Left hindlimb (tissue), 1 donor: ENCODE data around the gene FAM20C.
A peak's percentile ranks its signal among the peaks of the same experiment; 100 is the strongest.

Experiments
- DNase-seq: peaks from one replicate; pipeline ENCODE4 v3.0.0-alpha.2; 2018

Gene FAM20C

DNA sequence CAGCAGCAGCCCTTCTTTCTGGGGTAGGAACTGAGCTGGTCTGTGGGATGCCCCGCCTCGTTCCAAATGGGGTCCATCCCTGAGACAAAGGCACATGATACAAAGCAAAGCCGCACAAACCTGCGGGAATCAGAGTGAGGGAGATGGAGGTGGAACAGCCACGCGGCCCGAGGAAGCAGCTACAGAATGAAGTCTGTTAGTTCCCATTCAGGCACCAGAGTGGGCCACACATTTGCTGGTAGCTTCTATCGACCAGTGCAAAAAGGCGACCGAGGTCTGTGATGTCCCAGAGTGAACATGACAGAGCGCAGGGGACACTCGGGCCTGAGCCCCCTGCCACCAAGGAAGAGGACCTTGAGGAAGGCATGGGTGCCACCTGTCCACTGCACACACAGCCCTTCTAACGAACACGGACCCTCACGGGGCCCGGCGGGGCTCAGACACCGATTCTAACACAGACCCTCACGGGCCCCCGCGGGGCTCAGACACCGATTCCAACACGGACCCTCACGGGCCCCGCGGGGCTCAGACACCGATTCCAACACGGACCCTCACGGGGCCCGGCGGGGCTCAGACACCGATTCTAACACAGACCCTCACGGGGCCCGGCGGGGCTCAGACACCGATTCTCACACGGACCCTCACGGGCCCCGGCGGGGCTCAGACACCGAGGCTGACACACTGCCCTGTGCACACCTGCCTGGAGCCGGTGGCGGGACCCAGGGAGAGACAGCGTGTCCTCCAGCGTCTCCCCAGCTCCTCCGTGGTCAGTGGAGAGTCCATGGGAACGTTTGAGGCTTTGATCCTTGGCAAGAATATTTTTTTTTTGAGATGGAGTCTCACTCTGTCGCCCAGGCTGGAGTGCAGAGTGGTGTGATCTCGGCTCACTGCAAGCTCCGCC is 32.8 kb upstream of the FAM20C start:
- DNase-seq = no peak

DNA sequence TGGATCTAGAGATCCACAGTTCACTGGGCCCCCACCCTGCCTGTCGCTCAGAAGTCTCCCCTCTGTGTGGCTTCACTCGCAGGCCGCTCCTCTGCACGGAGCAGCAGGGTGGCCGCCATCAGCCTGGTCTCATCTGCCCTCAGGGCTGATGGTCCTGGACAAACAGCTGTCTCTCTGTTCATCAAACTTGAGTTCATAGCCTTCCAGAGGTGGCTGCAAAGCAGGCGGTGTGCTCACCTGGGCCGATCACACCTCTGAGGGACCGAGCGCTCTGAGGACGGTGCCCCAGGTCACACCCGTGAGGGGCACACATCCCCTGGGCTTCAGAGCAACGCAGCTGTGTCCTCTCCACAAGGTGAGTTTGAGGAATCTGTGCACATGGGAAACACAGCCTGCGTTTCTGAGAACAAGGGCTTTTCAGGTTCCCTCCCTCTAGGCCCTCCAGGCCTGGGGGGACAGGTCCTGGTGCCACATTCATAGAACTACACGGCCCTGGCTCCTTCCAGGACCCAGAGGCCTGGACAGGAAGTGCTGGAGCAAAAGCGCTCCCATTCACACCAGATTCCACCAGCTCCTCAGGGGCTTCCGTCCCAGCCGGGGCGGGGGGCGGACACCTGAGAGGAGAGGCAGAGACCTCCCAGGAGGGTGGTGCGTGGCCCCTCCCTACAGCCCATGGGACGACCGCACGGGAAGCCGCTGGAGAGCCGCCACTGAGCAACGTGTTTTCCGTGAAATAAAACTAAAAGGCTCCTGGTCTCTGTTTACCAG is 31.2 kb upstream of the FAM20C start:
- peak; percentile 15 for DNase-seq

DNA sequence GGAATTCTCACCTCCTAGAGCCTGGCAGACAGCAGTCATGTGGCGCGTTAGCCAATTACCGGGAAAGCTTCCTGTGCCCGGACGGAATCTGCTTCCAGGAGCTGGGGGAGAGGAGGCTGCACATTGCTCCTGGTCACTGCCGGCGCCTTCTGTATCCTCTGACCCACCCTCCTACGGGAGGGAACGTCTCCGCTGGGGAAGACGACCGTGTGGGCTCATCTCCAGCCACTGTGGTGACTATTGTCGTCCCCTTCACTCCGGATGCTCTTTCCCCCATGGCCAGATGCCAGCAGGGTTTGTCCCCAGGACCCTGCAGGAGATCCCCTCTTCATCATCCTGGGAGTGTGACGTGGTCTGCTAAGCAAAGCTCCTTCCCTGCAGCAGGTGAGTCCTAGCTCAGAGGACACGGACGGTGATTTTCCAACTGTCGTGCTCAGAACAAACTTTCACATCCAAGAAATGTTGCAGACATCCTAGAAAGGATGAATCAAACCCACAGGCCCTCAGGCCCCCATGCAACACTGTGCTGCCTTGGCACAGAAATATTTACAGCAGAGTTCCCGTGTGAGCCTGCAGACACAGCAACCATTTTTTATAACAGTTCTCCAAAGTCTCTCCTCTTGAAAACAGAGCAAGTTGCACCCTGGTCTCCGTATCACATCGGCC is 29.6 kb upstream of the FAM20C start:
- DNase-seq = peak; percentile 40

DNA sequence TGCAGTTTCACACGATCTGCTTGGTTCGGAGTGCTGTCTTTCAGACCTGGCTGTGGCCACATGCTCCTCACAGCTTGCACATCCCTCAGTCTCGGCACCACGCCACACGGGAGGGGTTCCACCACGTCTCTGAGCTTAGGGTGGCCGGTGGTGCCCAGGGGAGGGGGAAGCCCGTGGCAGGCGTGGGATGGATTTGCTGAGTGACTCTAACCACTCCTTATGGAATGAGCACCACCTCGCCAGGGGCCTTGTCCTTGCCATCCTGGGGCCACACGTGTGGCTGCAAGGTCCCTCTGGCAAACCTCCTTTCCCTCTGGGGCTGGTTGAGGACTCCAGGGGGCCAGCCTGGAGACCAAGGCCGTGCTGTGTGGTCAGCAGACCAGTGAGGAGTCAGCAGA is 29.1 kb upstream of the FAM20C start:
- DNase-seq = peak; percentile 34

DNA sequence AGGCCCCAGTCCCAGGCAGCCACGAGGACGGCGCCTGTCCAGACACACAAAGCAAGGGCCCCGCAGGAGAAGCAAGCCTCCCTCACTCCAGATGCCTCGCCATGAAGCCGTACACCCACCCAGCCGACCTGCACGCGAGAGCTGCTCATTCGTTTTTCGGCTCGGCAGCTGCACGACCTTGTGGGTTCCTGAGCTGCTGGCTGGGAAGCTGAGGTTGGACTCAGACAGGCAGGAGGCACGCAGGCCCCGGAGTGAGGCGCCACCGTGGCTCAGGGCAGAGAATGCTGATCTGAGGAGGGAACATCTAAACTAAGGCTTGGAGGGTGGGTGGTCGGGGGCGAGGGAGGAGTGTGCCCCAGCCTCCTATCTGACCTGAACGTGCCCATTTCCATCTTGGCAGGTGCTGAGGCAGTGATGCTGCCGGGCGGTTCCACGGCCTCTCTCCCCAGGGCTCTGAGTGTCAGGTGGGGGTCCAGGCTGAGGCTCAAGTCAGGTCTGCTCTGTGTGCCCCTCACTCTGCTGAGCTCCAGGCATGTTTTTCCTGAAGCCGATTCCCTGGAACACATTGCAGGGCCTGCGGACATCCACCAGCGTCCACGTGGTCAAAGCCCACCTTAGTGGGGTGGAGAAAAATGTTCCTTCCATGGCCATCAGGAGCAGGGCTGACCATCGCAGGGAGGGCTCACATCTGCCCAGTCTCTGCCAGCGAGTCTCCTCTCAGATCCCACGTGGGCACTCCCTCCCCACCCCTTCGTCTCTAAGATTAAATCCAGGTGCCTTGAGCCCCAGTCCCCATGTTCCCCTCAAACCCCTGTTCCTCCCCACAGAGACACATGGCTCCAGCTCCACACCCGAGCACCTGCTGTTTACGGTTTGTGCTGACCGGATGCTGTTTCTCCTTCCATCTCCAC is 28.1 kb upstream of the FAM20C start:
- DNase-seq = no peak

DNA sequence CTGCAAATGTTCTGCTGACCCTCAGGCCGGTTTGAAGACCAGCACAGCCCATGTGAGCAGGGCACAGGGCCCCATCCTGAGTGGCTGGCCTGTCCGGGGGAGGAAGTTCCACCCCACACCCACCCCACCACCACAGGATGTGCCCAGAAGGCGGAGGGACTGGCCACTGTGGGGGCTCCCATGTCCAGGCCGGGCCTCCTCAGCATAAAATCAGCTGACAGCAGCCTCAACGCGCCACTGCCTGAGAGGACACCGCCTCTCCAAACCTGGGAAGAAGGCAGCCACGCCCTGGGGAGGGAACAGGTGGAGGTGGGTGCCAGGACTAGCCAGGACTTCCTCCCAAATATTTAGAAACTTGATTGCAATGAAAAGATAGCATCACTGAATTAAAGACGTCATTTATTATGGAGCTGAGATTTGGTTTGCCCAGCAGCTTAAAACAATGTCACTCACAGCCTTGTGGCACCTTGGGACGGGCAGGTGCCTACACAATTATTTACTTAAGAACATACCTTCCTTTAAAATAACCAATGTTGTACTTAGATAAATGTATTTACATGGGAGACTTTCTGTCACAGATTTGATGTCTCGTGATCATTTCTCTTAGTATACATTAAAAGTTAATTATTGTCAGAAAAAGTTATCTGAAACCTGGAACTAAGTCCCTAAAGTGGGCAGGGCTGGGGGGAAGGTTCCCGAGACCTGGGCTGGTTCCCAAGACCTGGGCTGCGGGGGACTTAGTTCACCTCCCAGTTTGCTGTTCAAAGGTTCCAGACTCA is 27.3 kb upstream of the FAM20C start:
- peak; percentile 31 for DNase-seq

DNA sequence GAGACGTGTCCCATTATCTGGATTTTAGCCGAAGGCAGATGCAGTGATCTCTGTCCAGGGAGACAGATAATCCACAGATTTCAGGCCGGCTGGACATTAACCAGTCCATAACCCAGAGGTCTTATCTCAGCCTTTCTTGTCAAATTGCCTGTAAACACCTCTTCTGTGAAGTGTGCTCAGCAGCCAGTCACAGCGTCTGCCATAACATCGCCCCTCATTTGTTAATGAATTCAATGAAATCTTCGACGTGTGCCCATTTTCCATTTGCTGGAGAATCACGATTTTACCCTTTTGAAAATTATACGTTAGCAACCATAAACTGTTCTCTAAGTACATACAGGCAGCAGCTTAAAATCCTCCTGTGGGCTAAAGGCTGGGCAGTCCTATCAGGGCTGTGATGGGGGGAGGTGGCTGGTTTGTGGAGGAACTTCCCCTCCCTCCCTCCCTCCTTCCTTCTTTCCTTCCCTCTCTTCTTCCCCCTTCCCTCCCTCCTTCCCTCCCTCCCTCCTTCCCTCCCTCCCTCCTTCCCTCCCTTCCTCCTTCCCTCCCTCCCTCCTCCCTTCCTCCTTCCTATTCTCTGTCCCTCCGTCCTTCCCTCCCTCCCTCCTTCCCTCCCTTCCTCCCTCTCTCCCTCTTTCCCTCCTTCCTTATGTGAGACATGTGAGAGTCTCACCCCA is 26.6 kb upstream of the FAM20C start:
- DNase-seq = no peak

DNA sequence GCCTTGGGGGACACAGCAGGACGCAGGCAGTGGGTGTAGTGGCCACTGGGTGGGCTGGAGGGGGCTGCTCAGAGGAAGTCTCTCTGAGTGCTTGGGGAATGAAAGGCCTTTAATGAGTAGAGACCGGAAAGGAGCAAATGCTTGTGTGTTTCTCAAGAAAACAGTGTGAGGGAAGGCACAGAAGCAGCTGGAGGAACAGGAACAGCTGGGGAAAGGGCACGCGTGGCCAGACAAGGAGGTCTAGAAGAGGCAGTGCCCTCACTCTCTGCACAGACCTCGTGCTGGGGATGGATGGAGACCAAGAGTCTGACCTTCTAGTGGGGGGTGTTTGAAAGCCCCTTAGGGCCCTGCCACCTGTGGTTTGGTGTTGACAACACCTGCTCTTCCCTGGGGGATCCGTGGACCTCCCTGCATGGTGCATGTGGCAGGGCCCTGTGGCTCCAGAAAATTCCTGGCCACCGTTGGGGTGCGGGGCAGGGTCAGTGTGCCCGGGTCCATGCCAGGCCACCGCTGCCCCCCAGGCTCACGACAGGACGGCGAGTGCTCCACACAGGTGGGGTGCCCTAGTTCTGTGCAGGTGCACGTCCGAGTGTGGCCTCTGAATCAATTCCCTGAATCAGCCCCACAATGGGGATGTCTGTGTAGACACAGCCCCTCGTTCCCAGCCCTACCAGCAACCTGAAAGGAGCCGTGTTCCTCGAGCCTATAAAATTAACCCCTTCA is 25.9 kb upstream of the FAM20C start:
- peak; percentile 48 for DNase-seq

DNA sequence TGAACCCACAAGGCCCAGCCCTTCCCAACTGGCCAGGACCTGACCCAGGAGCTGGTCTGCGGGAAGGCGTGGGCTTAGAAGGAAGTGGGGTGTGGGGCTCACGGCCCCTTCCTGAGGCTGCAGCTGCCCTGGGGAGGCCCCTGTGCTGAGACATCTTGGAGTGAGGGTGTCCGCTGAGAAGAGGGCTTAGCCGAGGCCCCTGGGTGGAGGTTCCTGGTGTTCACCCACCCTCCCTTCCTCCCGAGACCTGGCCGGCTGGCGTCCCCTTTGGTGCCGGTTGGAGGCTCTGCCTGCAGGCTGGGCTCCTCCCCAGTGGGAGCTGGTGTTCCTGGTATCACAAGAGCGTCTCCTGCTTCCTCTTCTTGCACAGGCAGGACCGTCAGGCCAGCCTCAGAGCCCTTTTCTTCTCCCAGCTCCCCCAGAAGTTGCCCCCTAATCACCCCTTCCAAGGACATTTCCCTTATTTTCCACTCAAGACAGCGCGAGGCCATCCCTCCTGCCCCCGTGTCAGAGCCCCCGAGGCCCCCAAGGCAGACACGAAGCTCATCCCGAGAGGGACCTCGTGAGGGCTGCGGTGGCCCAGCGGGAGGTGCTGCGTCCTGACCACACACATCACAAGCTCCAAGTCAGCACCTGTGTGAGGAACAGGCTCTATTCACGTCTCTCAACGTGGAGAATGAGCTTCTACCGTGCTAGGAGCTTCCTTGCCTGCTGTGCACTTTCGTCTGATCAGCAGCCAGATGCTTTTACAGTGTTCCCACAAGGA is 25.1 kb upstream of the FAM20C start:
- no peak for DNase-seq

DNA sequence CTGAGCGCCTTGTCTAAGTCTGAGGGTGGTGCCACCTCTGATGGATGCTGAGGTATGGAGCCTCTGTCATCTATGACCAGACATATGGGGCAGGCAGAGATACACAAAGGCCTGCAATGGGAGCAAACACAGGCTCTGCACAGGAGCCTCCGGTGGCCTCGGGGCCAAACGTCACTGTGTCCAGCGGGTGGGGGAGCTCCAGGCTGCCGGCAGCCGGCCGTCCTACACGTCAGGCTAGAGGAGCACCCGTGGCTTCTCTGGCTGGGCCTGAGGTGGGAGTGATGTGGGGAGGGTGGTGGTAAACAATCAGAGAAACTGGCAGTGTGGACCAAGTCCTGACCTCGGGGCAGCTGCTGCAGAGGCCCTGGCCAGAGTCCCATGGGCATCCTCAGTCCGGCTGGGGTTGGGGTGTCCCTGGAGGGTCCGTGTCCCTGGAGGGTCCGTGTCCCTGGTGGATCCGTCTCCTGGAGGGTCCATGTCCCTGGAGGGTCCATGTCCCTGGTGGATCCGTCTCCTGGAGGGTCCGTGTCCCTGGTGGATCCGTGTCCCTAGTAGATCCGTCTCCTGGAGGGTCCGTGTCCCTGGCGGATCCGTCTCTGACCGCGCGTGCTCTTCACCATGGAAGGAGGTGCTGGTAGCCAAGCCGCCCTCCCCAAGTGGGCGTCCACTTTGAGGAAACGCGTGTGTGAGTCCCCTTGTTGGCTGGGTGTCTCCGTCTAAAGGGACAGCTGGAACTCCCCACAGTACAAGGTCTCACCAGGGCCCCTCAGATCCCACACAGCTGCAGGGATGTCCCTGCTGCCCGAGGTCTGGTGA is 24.2 kb upstream of the FAM20C start:
- peak; percentile 28 for DNase-seq

DNA sequence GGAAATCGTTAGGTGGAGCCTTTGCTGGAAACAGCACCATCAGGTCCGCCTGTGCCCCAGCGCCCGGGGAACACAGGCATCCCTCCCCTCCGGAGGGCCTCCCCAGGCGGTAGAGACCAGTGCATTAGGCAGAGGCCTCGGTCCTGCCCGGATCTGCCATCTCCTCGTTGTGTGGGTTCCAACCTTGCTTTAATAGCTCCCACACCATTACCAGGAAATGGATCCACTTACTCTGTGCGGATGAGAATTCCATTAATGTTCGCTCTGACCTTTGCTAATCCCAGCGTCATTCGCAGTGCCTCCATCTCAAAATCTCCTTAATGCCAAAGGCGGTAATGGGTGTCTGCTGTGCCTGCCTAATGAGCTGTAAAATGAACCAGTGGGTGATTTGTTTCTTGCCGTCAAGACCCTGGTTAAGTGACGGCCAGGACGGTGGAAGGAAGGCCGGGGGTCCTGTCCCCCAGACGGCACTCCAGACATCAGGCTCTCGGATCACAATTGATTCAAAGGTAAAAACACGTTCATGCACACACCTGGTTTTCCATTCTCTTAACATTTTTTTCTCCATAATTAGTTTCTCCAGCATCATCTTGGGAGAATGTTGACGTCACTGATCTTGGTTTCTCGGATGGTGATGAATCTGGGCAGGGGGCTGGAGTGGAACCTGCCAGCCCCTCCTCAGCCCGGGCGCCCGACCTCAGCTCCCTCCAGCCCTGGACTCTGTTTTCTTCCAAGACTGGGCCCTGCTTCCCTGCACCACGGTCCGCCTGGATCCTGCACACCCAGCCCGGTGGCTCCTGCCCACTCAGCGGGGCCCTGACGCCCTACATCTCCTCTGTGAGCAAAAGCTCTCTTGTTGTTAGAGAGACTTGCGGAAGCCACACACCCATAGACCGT is 22.8 kb upstream of the FAM20C start:
- DNase-seq = peak; percentile 35

DNA sequence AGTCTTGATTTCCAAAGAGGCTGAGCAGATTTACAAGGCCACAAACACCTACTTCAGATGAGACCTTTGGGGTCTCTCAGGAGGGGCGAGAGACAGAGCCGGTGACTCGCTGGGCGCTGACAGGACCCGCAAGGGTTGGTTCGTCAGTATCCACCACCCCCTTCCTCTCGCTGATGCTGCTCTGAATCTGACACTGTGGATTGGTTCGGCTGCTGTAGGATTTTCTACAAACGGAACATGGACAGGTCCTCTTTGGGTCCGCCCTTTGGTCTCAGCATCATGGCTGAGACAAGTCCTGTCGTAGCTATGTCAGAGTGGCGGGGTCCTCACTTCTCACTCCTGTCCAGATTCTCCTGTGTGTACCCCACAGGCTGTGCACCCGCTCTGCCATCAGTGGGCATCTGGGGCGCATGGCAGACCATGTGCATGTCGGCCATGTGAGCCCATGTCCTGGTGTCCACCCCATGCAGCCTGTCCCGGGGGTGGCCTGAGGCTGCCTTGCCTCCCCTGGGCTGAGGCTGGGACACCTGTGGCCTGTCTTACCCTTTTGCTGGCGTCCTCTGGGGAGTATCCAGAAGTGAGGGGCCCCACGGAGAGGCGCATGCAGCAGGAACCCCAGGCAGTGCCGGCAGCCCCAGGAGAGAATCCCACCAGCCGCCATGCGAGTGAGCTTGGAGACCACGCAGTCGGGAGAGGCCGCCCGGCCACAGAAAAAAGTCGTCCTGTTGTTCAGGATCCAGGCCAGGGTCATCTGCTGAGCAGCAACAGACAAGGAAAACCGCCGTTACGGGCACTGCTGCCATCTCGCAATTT is 21.6 kb upstream of the FAM20C start:
- no peak for DNase-seq

DNA sequence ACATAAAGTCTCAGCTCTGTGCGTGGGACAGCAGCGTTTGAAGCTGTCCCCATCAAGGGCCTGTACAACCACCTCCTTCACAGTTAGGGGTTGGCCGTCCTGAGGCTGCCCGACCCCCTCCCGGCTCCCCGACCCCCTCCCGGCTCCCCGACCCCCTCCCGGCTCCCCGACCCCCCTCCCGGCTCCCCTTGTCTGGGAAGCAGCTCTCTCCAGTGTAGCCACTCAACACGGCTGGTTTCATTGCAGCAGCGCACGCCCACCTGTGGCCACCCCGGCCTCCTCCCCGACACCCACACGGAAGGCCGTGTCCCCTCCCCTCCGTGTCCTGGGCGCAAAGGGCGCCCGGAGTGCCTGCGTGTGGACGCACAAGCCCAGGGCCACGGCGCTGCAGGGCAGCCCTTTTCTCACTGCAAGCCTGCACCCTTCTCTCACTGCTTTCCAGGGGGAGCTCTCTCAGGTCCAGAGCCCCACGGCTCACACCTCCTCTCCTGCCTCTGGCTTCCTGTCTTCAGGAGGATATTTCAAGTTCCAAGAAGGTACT is 20.9 kb upstream of the FAM20C start:
- DNase-seq = no peak

DNA sequence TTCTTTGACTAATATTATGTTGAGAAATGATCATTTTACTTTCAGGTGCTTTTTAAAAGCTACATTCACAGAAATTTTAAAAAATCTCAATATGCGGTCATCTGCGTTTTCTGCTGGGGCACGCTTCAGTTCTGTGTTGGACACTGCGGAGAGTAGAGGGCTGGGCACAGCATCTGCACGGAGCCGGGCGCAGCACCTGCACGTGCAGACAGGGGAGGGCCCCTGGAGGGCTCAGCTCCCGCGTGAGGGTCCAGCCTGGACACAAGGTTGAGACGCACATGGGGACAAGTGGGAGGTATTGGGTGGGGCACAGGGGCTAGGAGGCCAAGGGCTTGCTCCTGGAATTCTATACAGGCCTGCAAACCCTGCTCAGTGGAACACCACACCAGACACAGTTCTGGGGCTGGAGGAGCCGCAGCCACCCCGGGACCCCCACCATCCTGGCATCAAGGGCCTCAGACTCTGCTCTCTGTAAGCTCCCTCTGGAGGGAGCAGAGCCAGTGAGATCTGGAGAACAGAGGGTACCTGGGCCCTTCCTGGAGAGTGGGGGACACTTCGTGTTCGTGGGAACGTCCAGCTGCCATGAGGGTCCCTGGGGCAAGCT is 20.4 kb upstream of the FAM20C start:
- DNase-seq = no peak

DNA sequence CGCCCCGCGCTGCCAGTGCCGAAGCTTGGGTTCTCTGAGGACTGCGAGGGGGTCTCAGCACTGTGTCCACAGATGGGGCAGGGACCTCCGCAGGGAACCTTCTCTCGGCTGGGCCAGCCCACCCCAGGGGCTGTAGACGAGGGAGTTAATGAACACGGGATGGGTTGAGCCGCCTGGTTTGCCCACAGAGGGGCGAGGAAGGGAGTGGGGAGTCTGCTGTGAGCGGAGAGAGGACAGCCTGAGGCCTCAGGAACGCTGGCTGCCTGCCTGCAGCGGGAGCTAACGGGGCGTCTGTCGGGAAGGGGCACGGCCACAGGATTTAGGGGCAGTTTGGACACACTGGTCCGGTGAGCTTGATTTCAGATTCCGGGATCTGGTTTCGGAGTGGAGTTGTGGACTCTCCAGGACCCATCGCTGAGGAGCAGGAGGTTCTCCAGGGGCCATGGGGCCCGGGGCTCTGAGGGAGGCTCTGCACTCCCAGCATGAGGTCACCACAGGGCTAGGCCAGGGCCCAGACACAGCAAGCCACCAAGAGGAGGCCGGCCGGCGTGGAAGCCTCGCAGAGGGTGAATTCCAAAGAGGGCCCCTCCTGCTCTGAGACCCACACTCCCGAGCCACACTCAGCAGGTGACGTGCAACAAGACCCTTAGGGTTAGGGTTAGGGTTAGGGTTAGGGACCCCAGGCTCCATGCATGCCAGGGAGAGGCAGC is 19.0 kb upstream of the FAM20C start:
- DNase-seq = no peak
